GM15510 (cell line): ENCODE measurements around the gene ARHGAP24.

Experiments used
- POLR2A ChIP-seq: IDR thresholded peaks from 3 replicates; pipeline ENCODE4 v1.6.1; 2011; ENCODE audit warnings: borderline replicate concordance; ENCODE audit not compliant: insufficient read length; ENCODE audit errors: extremely low read depth

The ARHGAP24 gene

GRCh38 chr4:85577307-85577706 is 102.4 kb downstream of the ARHGAP24 start:
- TF ChIP-seq POLR2A = no peak

- TF ChIP-seq POLR2A = no peak
Measured at GRCh38 chr4:85579942-85580341, 105.0 kb downstream of the ARHGAP24 start.

- no peak for TF ChIP-seq POLR2A
Measured at GRCh38 chr4:85580489-85580888, 105.5 kb downstream of the ARHGAP24 start.

GRCh38 chr4:85587952-85588351 is 113.0 kb downstream of the ARHGAP24 start:
- TF ChIP-seq POLR2A = no peak

GRCh38 chr4:85591406-85592098 is 116.6 kb downstream of the ARHGAP24 start:
- no peak for TF ChIP-seq POLR2A

GRCh38 chr4:85595098-85595775 is 120.3 kb downstream of the ARHGAP24 start:
- TF ChIP-seq POLR2A = no peak

GRCh38 chr4:85595796-85596559 is 121.0 kb downstream of the ARHGAP24 start:
- TF ChIP-seq POLR2A = no peak

- TF ChIP-seq POLR2A = no peak
Measured at GRCh38 chr4:85598936-85599335, 124.0 kb downstream of the ARHGAP24 start.

- TF ChIP-seq POLR2A = no peak
Measured at GRCh38 chr4:85600501-85600900, 125.6 kb downstream of the ARHGAP24 start.

GRCh38 chr4:85603437-85604336 is 128.7 kb downstream of the ARHGAP24 start:
- no peak for TF ChIP-seq POLR2A

GRCh38 chr4:85606505-85606904 is 131.6 kb downstream of the ARHGAP24 start:
- no peak for TF ChIP-seq POLR2A

GRCh38 chr4:85607624-85608023 is 132.7 kb downstream of the ARHGAP24 start:
- no peak for TF ChIP-seq POLR2A

GRCh38 chr4:85610450-85610849 is 135.5 kb downstream of the ARHGAP24 start:
- TF ChIP-seq POLR2A = no peak

GRCh38 chr4:85611661-85612060 is 136.7 kb downstream of the ARHGAP24 start:
- no peak for TF ChIP-seq POLR2A
